ENCODE measurements around the gene ITPRIP. TPM values are rescaled to one million over a fixed set of nuclear protein-coding genes. Genes with fewer than 3 reads are reported as not detected.

The ITPRIP gene
- total RNA-seq, 2 experiments from 2014 or later: 24.6 to 25.9 TPM

DNA sequence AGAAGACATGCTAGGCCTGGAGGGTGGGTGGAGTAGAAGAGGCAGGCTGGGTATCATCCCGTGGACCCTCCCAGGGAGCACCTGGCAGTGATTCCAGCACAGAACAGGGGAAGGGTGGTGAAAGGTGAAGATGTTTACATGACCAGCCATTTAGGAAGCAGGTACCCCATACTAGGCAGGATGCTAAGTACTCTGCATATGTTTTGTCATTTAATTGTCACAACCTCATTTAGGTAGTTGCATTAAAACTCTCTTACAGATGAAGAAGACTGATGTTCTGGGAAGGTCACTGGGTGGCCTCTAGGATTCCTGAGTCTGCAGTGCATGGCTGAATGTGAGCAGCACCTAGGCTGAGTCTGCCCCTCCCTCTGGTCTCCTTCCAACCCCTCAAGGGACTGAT is 15.2 kb downstream of the ITPRIP start:
- Mint-ChIP-seq H3K27ac (peak overlapping the region; percentile 89), H3K27me3 (no peaks in the 10 kb centered on the region), H3K4me1 (peaks cover 88% of the 10 kb centered on the region), H3K4me3 (peak overlapping the region; percentile 67), H3K36me3 (ENCODE audit: low read depth) (peaks cover 29% of the 10 kb centered on the region), H3K9me3 (no peaks in the 10 kb centered on the region)
- ChIA-PET CTCF (interaction anchor here (1.7 to 3.4 kb wide), 6 partner anchors 15 to 31 kb away, joined by 4 to 34 read pairs (median 15); partner anchors contain the start of gene ITPRIP), POLR2A (interaction anchor here (0.9 to 7.1 kb wide), 6 partner anchors 13 to 48 kb away, joined by 3 to 49 read pairs (median 10); partner anchors contain the start of genes CFAP58 and ITPRIP)
- DNase-seq: no peak

DNA sequence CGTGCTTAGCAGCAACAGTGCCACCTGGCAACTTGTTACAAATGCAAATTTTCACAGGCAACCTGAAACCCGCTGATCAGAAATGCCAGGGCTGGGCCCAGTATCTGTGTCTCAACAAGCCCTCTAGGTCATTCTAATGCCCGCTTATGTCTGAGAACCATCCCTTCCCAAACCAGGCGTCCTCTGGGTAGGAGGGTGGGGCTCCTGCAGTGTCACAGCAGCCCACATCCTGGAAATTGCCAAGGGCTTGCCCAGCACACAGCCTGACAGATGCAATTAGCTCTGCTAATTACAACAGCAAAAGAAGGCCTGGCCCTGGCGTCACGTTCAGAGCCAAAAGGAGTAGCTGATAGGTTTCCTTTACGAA is 15.9 kb downstream of the ITPRIP start:
- Mint-ChIP-seq H3K9me3 (no peaks in the 10 kb centered on the region), H3K4me3 (peak overlapping the region; percentile 67), H3K27me3 (no peaks in the 10 kb centered on the region), H3K4me1 (peaks cover 87% of the 10 kb centered on the region), H3K27ac (peak overlapping the region; percentile 89), H3K36me3 (ENCODE audit: low read depth) (peaks cover 33% of the 10 kb centered on the region)
- ChIA-PET CTCF (interaction anchor here (1.0 to 3.4 kb wide), 8 partner anchors 15 to 47 kb away, joined by 3 to 34 read pairs (median 12); partner anchors contain the start of gene ITPRIP), POLR2A (interaction anchor here (0.9 to 7.1 kb wide), 8 partner anchors 8 to 48 kb away, joined by 3 to 49 read pairs (median 8); partner anchors contain the start of genes CFAP58 and ITPRIP)
- peak; percentile 76 for DNase-seq

DNA sequence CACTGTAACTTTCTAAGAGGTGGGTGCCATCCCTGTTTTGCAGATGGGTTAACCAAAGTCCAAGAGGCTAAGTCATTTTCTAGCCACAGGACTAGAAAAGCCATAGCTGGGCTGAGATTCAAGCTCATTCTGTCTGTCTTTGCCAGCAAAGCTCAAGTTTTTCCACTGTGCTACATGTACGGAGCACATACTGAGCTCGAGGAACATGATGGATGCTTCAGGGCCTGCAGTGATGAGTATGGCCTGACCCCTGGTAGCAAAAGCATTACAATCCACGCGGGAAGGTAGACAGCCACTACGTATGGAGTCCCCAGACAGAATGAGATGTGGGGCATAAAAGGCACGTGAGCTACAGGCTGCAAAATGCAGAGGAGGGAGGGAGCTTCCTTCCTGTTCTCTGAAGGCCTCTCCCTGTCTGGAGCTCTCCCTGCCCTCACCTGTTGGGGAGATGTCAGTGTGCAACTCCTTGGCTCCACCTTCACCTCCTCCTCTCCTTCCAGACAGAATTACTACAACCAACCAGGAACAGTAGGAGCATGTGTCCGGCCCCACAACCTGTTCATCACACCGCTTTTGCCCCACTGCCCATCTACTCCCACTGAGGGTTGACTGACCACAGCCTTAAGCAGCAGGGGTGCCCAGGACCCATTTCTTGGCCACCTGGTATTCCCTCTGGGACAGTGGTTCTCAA is 16.4 kb downstream of the ITPRIP start:
- Mint-ChIP-seq H3K9me3 (no peaks in the 10 kb centered on the region), H3K4me1 (peaks cover 82% of the 10 kb centered on the region), H3K27me3 (no peaks in the 10 kb centered on the region), H3K4me3 (peak overlapping the region; percentile 67), H3K36me3 (ENCODE audit: low read depth) (peaks cover 33% of the 10 kb centered on the region), H3K27ac (peak overlapping the region; percentile 89)
- no peak for DNase-seq
- POLR2A ChIA-PET: interaction anchor here (0.9 to 7.1 kb wide), 10 partner anchors 9 to 200 kb away, joined by 3 to 49 read pairs (median 6); partner anchors contain the start of genes CFAP58, ITPRIP and SFR1
- CTCF ChIA-PET: interaction anchor here (0.7 to 3.4 kb wide), 13 partner anchors 10 to 80 kb away, joined by 3 to 34 read pairs (median 7); partner anchors contain the start of genes CFAP58 and ITPRIP

DNA sequence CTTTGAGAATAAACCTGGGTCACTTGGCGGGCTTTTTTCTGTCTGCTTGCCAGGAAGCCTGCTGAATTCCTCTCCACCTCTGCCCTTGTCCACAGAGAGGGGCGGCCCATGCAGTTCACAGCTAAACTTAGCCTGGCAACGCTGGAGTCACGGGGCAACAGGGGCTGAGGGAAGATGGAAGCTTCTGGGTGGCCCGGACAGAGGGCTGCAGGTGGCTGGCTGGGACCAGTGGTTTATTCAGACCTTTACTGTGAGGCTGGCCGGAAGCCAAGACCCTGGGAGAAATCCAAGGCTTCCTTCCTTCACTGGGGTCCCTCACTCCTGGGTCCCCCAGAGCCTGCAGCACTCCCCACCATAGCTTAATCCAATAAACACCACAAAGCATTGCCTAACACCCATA is 17.0 kb downstream of the ITPRIP start:
- peak overlapping the region; percentile 89 for H3K27ac Mint-ChIP-seq
- H3K4me3 Mint-ChIP-seq: no peak overlapping the region
- ChIA-PET POLR2A (interaction anchor here (1.1 to 7.1 kb wide), 6 partner anchors 9 to 199 kb away, joined by 3 to 49 read pairs (median 8); partner anchors contain the start of genes ITPRIP and SFR1), CTCF (interaction anchor here (0.7 to 3.4 kb wide), 12 partner anchors 9 to 46 kb away, joined by 3 to 34 read pairs (median 7); partner anchors contain the start of genes CFAP58 and ITPRIP)
- peaks cover 29% of the 10 kb centered on the region for H3K36me3 Mint-ChIP-seq (ENCODE audit: low read depth)
- no peaks in the 10 kb centered on the region for H3K9me3 Mint-ChIP-seq
- no peak for DNase-seq
- peaks cover 75% of the 10 kb centered on the region for H3K4me1 Mint-ChIP-seq
- H3K27me3 Mint-ChIP-seq: no peaks in the 10 kb centered on the region

DNA sequence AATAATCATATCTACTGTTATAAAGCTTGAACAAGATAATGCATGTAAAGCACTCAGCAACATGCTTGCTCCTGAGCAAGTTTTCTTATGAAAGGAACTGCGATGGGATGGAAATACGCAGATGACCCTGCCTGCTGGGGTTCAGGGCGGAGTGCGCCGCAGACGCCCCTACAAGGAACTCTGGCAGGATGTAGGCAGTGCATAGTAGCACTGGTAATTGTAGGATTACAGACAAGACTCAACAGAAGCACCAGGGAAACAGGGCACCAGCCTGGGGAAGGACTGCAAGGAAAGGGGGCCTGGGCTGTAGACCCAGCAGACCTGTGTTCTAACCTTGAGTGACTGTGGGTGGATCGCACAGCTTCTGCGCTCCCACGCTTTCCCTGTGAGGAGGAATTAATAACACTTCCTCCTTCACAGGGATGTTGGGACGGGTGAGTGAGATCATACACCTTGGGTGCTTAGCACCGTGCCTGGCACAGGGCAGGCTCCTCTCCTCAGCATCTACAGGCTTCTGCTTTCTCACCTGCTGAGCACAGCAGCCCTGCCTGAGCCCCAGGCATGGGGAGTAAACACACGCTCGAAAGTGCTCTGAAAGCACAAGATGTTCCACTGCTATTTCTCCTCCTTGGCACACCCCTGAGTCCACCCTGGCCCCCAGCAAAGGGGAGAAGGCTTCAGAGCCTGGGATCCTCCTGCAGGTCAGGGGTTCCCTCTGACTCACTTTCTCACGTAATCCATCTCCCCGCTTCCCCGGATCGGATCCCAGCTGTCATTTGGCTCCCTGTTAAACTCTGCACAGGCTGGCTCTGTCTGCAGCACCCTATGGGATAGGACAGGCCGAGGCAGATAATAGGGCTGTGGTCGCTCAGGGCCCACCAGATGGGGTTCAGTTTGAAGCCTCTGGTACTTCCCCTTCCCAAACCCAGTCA is 19.2 kb downstream of the ITPRIP start:
- ChIA-PET CTCF (interaction anchor here (1.5 kb wide), 1 partner anchor 13 kb away, joined by 3 read pairs; no protein-coding TSS in a partner anchor), POLR2A (interaction anchor here (5.8 kb wide), 1 partner anchor 12 kb away, joined by 42 read pairs; no protein-coding TSS in a partner anchor)
- no peak overlapping the region for H3K27ac Mint-ChIP-seq
- DNase-seq: no peak
- H3K27me3 Mint-ChIP-seq: no peaks in the 10 kb centered on the region
- H3K4me1 Mint-ChIP-seq: peaks cover 54% of the 10 kb centered on the region
- no peak overlapping the region for H3K4me3 Mint-ChIP-seq
- H3K9me3 Mint-ChIP-seq: no peaks in the 10 kb centered on the region
- H3K36me3 Mint-ChIP-seq (ENCODE audit: low read depth): peaks cover 22% of the 10 kb centered on the region

DNA sequence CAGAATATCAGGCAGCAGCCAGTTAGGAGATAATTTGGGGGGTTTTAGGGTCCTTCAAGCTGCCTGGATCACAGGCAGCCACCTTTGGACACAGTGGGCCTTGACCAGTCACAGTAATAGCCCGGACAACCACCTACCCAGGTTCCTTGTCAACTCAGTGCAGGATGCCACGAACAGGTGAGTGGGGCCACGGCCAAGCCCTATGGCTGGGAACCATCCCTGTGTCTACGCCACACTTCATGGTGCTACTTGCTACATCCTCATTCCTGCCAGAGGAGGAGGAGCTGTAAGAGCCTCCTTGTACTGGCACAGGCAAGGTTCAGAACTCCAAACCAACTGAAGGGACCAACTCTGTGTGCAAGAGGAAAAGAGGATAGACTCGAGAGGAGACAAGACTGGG is 19.9 kb downstream of the ITPRIP start:
- H3K4me1 Mint-ChIP-seq: peaks cover 46% of the 10 kb centered on the region
- no peak overlapping the region for H3K4me3 Mint-ChIP-seq
- no peaks in the 10 kb centered on the region for H3K9me3 Mint-ChIP-seq
- DNase-seq: no peak
- POLR2A ChIA-PET: no interaction called here
- no peak overlapping the region for H3K27ac Mint-ChIP-seq
- peaks cover 26% of the 10 kb centered on the region for H3K36me3 Mint-ChIP-seq (ENCODE audit: low read depth)
- no peaks in the 10 kb centered on the region for H3K27me3 Mint-ChIP-seq
- CTCF ChIA-PET: interaction anchor here (1.5 kb wide), 1 partner anchor 13 kb away, joined by 3 read pairs; no protein-coding TSS in a partner anchor

DNA sequence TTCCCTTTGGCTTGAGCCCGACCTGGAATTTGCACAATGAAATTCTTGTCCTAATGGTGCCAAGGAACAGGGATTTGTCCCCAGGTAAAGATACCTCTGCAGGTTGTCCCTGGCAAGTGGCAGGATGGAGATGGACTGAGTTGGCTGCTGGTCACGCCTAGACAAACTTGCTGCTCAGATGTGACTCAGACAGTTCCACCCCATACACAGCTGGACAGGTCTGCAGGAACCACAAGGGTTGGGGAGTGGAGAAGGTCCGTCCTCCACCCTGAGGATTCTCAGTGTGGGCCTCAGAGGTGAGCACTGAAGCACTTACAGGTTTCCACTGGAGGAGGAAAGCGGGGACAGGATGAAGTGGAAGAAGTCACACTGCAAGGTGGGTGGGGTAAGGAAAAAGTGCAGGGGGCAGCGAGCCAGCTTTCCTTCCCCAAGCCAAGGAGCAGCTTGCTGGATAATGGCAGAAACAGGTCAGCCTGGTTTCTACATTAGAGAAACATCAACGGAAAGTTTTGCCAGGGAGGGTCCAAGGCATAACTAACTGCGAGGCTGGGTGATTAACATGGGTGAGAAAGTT is 20.5 kb downstream of the ITPRIP start:
- Mint-ChIP-seq H3K9me3 (no peaks in the 10 kb centered on the region), H3K27ac (no peak overlapping the region), H3K27me3 (no peaks in the 10 kb centered on the region), H3K36me3 (ENCODE audit: low read depth) (peaks cover 30% of the 10 kb centered on the region), H3K4me3 (no peak overlapping the region), H3K4me1 (peaks cover 41% of the 10 kb centered on the region)
- CTCF ChIA-PET: interaction anchor here (1.5 kb wide), 1 partner anchor 12 kb away, joined by 3 read pairs; no protein-coding TSS in a partner anchor
- POLR2A ChIA-PET: no interaction called here
- no peak for DNase-seq

DNA sequence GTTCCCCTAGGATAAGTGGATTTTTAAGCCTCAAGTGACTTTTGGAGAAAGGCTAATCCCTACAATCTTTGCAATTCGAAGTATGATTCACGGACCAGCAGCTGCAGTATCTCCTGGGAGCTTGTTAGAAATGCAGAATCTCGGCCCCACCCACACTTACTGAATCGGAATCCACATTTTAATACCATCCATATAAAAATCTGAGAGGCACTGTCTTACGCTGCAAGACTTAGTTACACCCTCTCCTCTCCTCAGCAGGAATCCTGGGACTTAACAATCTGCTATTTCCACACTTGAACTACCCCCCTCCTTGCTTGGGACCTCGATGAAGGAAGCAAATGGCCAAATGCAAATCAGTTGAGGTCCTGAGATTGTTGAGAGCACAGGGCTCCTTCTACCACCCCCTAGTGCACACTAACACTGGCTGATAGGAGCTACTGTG is 21.0 kb downstream of the ITPRIP start:
- CTCF ChIA-PET: no interaction called here
- DNase-seq: no peak
- no peak overlapping the region for H3K4me3 Mint-ChIP-seq
- H3K27me3 Mint-ChIP-seq: no peaks in the 10 kb centered on the region
- no peaks in the 10 kb centered on the region for H3K9me3 Mint-ChIP-seq
- peaks cover 36% of the 10 kb centered on the region for H3K4me1 Mint-ChIP-seq
- peaks cover 31% of the 10 kb centered on the region for H3K36me3 Mint-ChIP-seq (ENCODE audit: low read depth)
- POLR2A ChIA-PET: no interaction called here
- H3K27ac Mint-ChIP-seq: no peak overlapping the region

DNA sequence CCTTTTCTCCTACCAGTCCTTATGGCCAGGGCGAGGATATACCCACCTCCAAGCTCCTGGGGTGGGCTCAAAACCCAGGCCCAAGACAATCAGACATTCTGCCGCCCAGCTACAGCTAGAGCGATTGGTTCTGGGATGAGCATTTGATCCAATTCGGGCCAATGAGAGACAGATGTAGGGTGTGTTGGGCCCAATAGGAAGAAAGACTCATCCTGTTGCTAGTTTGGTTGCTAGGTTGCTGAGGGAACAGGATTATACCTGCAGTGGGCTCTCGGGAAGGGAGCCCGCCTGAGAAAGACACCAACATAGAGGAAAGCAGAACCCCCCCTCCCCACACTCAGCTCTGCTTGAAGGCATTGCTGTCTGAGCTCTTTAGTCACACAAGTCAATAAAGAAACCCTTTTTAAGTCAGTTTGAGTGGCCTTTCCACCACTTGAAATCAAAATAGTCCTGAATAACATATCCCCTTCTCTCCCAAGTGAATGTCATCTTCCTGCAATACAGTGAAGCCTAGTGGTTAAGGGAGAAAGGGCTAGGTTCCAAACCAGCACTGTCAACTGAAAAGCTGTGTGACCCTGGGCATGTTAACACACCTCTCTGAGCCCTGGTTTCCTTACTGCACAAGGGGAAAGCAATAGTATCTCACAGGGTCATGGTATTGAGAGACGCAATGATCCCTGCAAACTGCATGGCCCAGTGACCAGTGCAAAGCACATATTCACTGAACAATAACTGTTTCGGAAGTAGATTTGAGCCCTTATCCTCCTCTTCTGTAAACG is 21.8 kb downstream of the ITPRIP start:
- peaks cover 28% of the 10 kb centered on the region for H3K4me1 Mint-ChIP-seq
- H3K27ac Mint-ChIP-seq: no peak overlapping the region
- POLR2A ChIA-PET: interaction anchor here (1.3 kb wide), 1 partner anchor 22 kb away, joined by 3 read pairs; the partner anchor contains the start of gene ITPRIP
- peaks cover 35% of the 10 kb centered on the region for H3K36me3 Mint-ChIP-seq (ENCODE audit: low read depth)
- DNase-seq: no peak
- H3K9me3 Mint-ChIP-seq: no peaks in the 10 kb centered on the region
- H3K27me3 Mint-ChIP-seq: no peaks in the 10 kb centered on the region
- no peak overlapping the region for H3K4me3 Mint-ChIP-seq
- CTCF ChIA-PET: interaction anchor here (1.2 to 2.0 kb wide), 2 partner anchors 11 to 25 kb away, joined by 3 to 4 read pairs; no protein-coding TSS in a partner anchor

DNA sequence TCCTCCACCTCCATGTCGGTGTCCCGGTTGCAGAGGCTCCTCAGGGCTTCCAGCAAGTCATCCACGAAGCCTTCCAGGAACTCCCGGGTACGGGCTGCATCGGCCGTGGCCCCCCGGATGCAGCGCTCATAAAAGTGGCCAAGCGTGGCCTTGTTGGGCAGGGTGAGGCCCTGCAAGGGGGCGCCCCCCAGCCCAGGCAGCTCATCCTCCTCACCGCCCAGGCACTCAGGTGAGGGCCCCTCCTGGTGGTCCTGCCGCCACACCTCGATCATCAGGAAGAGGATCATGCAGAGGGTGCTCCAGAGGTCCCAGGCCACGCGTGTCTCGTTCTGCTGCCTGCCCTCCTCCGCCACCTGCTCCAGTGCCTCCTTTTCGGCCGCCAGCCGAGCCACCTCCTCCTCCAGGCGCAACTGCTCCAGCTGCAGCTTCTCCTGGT is 22.8 kb downstream of the ITPRIP start:
- H3K9me3 Mint-ChIP-seq: no peaks in the 10 kb centered on the region
- ChIA-PET CTCF (interaction anchor here (1.2 to 2.0 kb wide), 2 partner anchors 10 to 24 kb away, joined by 3 to 4 read pairs; no protein-coding TSS in a partner anchor), POLR2A (interaction anchor here (1.3 kb wide), 1 partner anchor 23 kb away, joined by 3 read pairs; the partner anchor contains the start of gene ITPRIP)
- H3K27me3 Mint-ChIP-seq: no peaks in the 10 kb centered on the region
- peaks cover 19% of the 10 kb centered on the region for H3K4me1 Mint-ChIP-seq
- DNase-seq: no peak
- no peak overlapping the region for H3K4me3 Mint-ChIP-seq
- no peak overlapping the region for H3K27ac Mint-ChIP-seq
- H3K36me3 Mint-ChIP-seq (ENCODE audit: low read depth): peaks cover 41% of the 10 kb centered on the region

DNA sequence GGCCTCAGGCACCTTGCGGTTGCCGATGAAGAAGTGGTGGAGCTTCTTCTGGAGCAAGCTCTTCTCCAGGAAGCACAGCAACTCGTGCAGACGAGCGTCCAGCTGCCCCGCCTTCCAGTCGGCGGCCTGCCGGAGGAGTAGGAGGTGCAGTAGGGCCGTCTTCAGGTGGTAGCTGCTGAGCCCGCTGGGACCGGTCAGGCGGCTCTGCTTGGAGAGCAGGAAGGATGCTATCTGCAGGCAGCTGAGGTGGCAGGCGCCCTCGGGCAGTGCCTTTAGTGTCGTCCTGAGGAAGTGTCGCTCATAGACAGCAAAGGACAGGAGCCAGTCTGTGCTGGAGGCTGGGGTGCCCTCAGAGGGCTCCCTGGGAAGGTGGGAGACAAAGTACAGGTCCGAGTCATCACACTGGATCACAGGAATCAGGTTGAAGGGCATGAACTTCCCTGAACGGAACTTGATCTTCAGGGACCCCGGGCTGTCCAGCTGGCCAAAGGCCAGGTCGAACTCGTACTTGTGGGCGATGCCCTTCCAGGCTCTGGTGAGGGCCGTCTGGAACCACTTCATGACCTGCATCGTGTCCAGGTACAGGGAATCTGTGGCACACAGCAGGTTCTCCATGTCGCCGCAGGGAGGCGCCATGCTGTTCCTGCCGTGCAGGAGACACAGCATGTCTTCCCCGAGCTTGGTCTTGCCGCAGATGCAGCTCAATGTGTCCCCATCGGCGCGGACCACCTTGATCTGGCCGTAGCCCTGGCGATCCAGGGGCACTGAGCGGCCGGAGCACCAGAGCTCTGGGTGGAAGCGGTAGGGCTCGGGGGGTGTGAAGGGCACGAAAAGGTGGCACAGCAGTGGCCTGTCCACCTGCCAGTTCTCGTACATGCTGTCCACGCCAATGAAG is 23.4 kb downstream of the ITPRIP start:
- ChIA-PET CTCF (interaction anchor here (2.0 kb wide), 1 partner anchor 9 kb away, joined by 4 read pairs; no protein-coding TSS in a partner anchor), POLR2A (interaction anchor here (1.5 kb wide), 1 partner anchor 37 kb away, joined by 5 read pairs; no protein-coding TSS in a partner anchor)
- Mint-ChIP-seq H3K9me3 (no peaks in the 10 kb centered on the region), H3K36me3 (ENCODE audit: low read depth) (peaks cover 46% of the 10 kb centered on the region), H3K27me3 (no peaks in the 10 kb centered on the region), H3K4me3 (no peak overlapping the region), H3K27ac (no peak overlapping the region), H3K4me1 (peaks cover 20% of the 10 kb centered on the region)
- DNase-seq: no peak
